Tibial nerve (tissue), 4 donors: ENCODE data around the gene PTPRU.

Source experiments
- EP300 ChIP-seq, 2 donors: sonication (generic); formaldehyde crosslinking; IDR thresholded peaks; one replicate each; pipeline ENCODE4 v1.6.1; 2017; ENCODE audit warnings: antibody characterized with exemption in 2 of 2, mild to moderate bottlenecking in 1 of 2
- TF ChIP-seq, protein P1 (sequence below), 5 experiments: fragments of 200-600 bp in 3 of 5; fragments of 450-650 bp in 2 of 5; sonication (generic) in 3 of 5; IDR thresholded peaks; one replicate each; pipeline ENCODE4 v1.5.1; 2016 to 2019; ENCODE audit warnings: antibody characterized with exemption in 5 of 5, mild to moderate bottlenecking in 3 of 5, moderate library complexity in 2 of 5

DNA sequence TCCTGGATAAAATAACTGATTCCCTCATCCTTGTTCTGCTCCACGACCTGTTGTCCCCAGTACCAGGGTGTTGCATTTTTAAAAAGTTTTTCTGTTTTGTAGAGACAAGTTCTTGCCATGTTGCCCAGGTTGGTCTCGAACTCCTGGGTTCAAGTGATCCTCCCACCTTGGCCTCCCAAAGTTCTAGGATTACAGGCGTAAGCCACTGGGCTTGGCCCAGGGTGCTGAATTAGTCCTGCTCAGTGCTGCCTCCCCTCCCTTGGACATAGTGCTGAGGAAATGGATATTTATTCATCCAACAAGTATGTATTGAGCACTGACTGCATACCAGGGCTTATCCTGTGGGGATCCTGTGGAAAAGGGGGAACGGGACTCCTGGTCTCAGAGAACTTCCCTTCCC lies 126.4 kb downstream of the PTPRU start:
- TF ChIP-seq, protein P1, sequence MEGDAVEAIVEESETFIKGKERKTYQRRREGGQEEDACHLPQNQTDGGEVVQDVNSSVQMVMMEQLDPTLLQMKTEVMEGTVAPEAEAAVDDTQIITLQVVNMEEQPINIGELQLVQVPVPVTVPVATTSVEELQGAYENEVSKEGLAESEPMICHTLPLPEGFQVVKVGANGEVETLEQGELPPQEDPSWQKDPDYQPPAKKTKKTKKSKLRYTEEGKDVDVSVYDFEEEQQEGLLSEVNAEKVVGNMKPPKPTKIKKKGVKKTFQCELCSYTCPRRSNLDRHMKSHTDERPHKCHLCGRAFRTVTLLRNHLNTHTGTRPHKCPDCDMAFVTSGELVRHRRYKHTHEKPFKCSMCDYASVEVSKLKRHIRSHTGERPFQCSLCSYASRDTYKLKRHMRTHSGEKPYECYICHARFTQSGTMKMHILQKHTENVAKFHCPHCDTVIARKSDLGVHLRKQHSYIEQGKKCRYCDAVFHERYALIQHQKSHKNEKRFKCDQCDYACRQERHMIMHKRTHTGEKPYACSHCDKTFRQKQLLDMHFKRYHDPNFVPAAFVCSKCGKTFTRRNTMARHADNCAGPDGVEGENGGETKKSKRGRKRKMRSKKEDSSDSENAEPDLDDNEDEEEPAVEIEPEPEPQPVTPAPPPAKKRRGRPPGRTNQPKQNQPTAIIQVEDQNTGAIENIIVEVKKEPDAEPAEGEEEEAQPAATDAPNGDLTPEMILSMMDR (IDR thresholded peaks at IDR 0.05) = no peak
- TF ChIP-seq EP300 (IDR thresholded peaks at IDR 0.05) = no peak
